ENCODE results near the gene NEURL4.
"Not testable (repeated sequence)": the region's sequence is repeated elsewhere in the genome, so short reads cannot be mapped to it uniquely, and the experiment has no call there.

The NEURL4 gene

GRCh38 chr17:7347630-7348477, 18.7 kb upstream of the NEURL4 start:
- no peak for TF ChIP-seq CTCF (conservative IDR thresholded peaks at IDR 0.05; ENCODE audit: low read depth, low read length)
- H3K4me3 ChIP-seq (ENCODE audit: low read length) = no peak overlapping the region
- no peak for DNase-seq (ENCODE audit: low read depth)

- H3K4me3 ChIP-seq (ENCODE audit: low read length) = no peak overlapping the region
- DNase-seq (ENCODE audit: low read depth) = no peak
- no peak for TF ChIP-seq CTCF (conservative IDR thresholded peaks at IDR 0.05; ENCODE audit: low read depth, low read length)
Observed at GRCh38 chr17:7346761-7347614, 17.9 kb upstream of the NEURL4 start.

GRCh38 chr17:7343250-7343649, 14.1 kb upstream of the NEURL4 start:
- no peak for DNase-seq (ENCODE audit: low read depth)
- no peak for TF ChIP-seq CTCF (conservative IDR thresholded peaks at IDR 0.05; ENCODE audit: low read depth, low read length)
- no peak overlapping the region for H3K4me3 ChIP-seq (ENCODE audit: low read length)

- H3K4me3 ChIP-seq (ENCODE audit: low read length) = no peak overlapping the region
- TF ChIP-seq CTCF (conservative IDR thresholded peaks at IDR 0.05; ENCODE audit: low read depth, low read length) = no peak
- no peak for DNase-seq (ENCODE audit: low read depth)
Observed at GRCh38 chr17:7341842-7342241, 12.7 kb upstream of the NEURL4 start.

GRCh38 chr17:7340179-7340578, 11.0 kb upstream of the NEURL4 start:
- no peak for TF ChIP-seq CTCF (conservative IDR thresholded peaks at IDR 0.05; ENCODE audit: low read depth, low read length)
- DNase-seq (ENCODE audit: low read depth) = no peak
- no peak overlapping the region for H3K4me3 ChIP-seq (ENCODE audit: low read length)

GRCh38 chr17:7337600-7337999, 8.5 kb upstream of the NEURL4 start:
- not testable (repeated sequence) for H3K4me3 ChIP-seq (ENCODE audit: low read length); DNase-seq (ENCODE audit: low read depth)

- no peak for TF ChIP-seq CTCF (conservative IDR thresholded peaks at IDR 0.05; ENCODE audit: low read depth, low read length)
- H3K4me3 ChIP-seq (ENCODE audit: low read length) = no peak within 1 kb of the TSS
- DNase-seq (ENCODE audit: low read depth) = no peak
Observed at GRCh38 chr17:7336240-7337175, 7.4 kb upstream of the NEURL4 start, which contains the start of gene ACAP1. TSS of gene ACAP1 (plus strand) at chr17:7336529. CDS start at chr17:7336735, 206 bp downstream.

- not testable (repeated sequence) for DNase-seq (ENCODE audit: low read depth); H3K4me3 ChIP-seq (ENCODE audit: low read length)
Observed at GRCh38 chr17:7335765-7336164, 6.6 kb upstream of the NEURL4 start.

Measured in retinal pigment epithelial cell (primary cell).